Left renal pelvis (tissue), 4 donors: ENCODE data around the gene OR14I1. TPM values are rescaled to one million over a fixed set of nuclear protein-coding genes. Genes with fewer than 3 reads are reported as not detected.
"Not testable (repeated sequence)": the region's sequence is repeated elsewhere in the genome, so short reads cannot be mapped to it uniquely, and the experiment has no call there.

ENCODE experiments used
- DNase-seq, 4 donors: peaks; one replicate each; pipeline ENCODE4 v3.0.0-alpha.2; 2013; ENCODE audit warnings: low read depth in 4 of 4, low spot score in 3 of 4
- polyA plus RNA-seq, 4 donors: library from polyadenylated mRNA; unstranded; fragments of 120-200 nt; gene quantifications; one replicate each; pipeline ENCODE4 v1.2.1, GENCODE V29; 2013; ENCODE audit not compliant: insufficient read length in 4 of 4

Gene OR14I1
- polyA plus RNA-seq, 4 donors = not detected

- no peak for DNase-seq
These were observed 13.9 kb downstream of the OR14I1 start for GRCh38 chr1:248688527-248689298.

GRCh38 chr1:248686815-248687214 is 15.8 kb downstream of the OR14I1 start:
- DNase-seq = no peak

- DNase-seq = no peak
These were observed 20.9 kb downstream of the OR14I1 start for GRCh38 chr1:248681651-248682050.

- no peak for DNase-seq
These were observed 32.6 kb downstream of the OR14I1 start for GRCh38 chr1:248670003-248670402.

GRCh38 chr1:248663453-248664328 is 38.9 kb downstream of the OR14I1 start:
- DNase-seq = not testable (repeated sequence)

GRCh38 chr1:248656797-248657196 is 45.8 kb downstream of the OR14I1 start:
- not testable (repeated sequence) for DNase-seq

GRCh38 chr1:248655354-248655753 is 47.2 kb downstream of the OR14I1 start, which contains the start of gene OR2T27:
OR2T27 (minus strand) TSS chr1:248655528; CDS start chr1:248650884, 4,644 bp downstream.
- not testable (repeated sequence) for DNase-seq

Other genes starting within 250 kb of the OR14I1 start
- gene OR2T3, start 229.4 kb downstream of the OR14I1 start, polyA plus RNA-seq = not detected
- gene OR2T5, start 214.2 kb downstream of the OR14I1 start, polyA plus RNA-seq = not detected
- gene OR2G6, start 194.7 kb downstream of the OR14I1 start, polyA plus RNA-seq = under 1 TPM in 1 of 4 donors, not detected in 3; 0.08 TPM
- gene OR2T29, start 140.0 kb downstream of the OR14I1 start, polyA plus RNA-seq = not detected
- not detected for gene OR2T34, start 128.0 kb downstream of the OR14I1 start, polyA plus RNA-seq
- gene OR2T10, start 105.1 kb downstream of the OR14I1 start, polyA plus RNA-seq = under 1 TPM in 2 of 4 donors, not detected in 2; 0.14 to 0.34 TPM
- gene OR2T11, start 67.7 kb downstream of the OR14I1 start, polyA plus RNA-seq = not detected
- not detected for gene OR2T35, start 57.5 kb downstream of the OR14I1 start, polyA plus RNA-seq
- not detected for gene OR2T27, start 47.2 kb downstream of the OR14I1 start, polyA plus RNA-seq
- not detected for gene LYPD8, start 53.0 kb upstream of the OR14I1 start, polyA plus RNA-seq
- 10 to 100 TPM; 17.0 to 31.5 (median 24.8) TPM for gene SH3BP5L, start 123.1 kb upstream of the OR14I1 start, polyA plus RNA-seq
- 10 to 100 TPM; 13.6 to 25.9 (median 20.8) TPM for gene ZNF672, start 135.5 kb upstream of the OR14I1 start, polyA plus RNA-seq
- gene ZNF692, start 156.3 kb upstream of the OR14I1 start, polyA plus RNA-seq = 10 to 100 TPM; 33.6 to 67.6 (median 42.3) TPM
- 10 to 100 TPM; 10.4 to 15.1 (median 11.3) TPM for gene PGBD2, start 203.5 kb upstream of the OR14I1 start, polyA plus RNA-seq